H9 (cell line): ENCODE results near the gene CADPS. TPM values are rescaled to one million over a fixed set of nuclear protein-coding genes. Genes with fewer than 3 reads are reported as not detected.

Experiments
- DNase-seq: peaks from one replicate; pipeline ENCODE4 v3.0.0-alpha.2; 2017
- H2AFZ ChIP-seq: one replicate; pipeline ENCODE4 v1.6.1; 2013; ENCODE audit warnings: mild to moderate bottlenecking, low read length, control low read depth, moderate library complexity
- H2AK5ac ChIP-seq: 2 replicates; pipeline ENCODE4 v1.6.1; 2013; ENCODE audit warnings: low read length, control low read depth, mixed read lengths; ENCODE audit not compliant: insufficient read length
- H2BK120ac ChIP-seq: one replicate; pipeline ENCODE4 v1.6.1; 2013; ENCODE audit warnings: low read depth, mild to moderate bottlenecking, low read length, control low read depth, inconsistent platforms; ENCODE audit not compliant: poor library complexity, severe bottlenecking
- H2BK12ac ChIP-seq: 2 replicates; pipeline ENCODE4 v1.6.1; 2013; ENCODE audit warnings: low read length, control low read depth, mixed read lengths, low read depth; ENCODE audit not compliant: insufficient read length
- H2BK15ac ChIP-seq: 2 replicates; pipeline ENCODE4 v1.6.1; 2013; ENCODE audit warnings: low read depth, low read length, control low read depth
- H2BK20ac ChIP-seq: one replicate; pipeline ENCODE4 v1.6.1; 2013; ENCODE audit warnings: low read depth, mild to moderate bottlenecking, low read length, control low read depth, inconsistent platforms; ENCODE audit not compliant: poor library complexity, severe bottlenecking
- H2BK5ac ChIP-seq: 2 replicates; pipeline ENCODE4 v1.6.1; 2013; ENCODE audit warnings: low read length, control low read depth, mixed read lengths; ENCODE audit not compliant: insufficient read length
- H3K14ac ChIP-seq: 2 replicates; pipeline ENCODE4 v1.6.1; 2013; ENCODE audit warnings: low read length, control low read depth; ENCODE audit not compliant: insufficient read depth
- H3K18ac ChIP-seq: 2 replicates; pipeline ENCODE4 v1.6.1; 2013; ENCODE audit warnings: low read depth, mild to moderate bottlenecking, mixed read lengths, low read length, control low read depth; ENCODE audit not compliant: insufficient read length
- H3K23ac ChIP-seq: 2 replicates; pipeline ENCODE4 v1.6.1; 2013; ENCODE audit warnings: low read length, control low read depth, mixed read lengths, low read depth; ENCODE audit not compliant: insufficient read length
- H3K23me2 ChIP-seq: 2 replicates; pipeline ENCODE4 v1.6.1; 2013; ENCODE audit warnings: low read depth, mild to moderate bottlenecking, mixed read lengths, low read length, control low read depth; ENCODE audit not compliant: insufficient read length, poor library complexity, severe bottlenecking
- H3K27ac ChIP-seq: 2 replicates; pipeline ENCODE4 v1.5.1; 2013; ENCODE audit warnings: low read length, control low read depth, mixed read lengths, low read depth; ENCODE audit not compliant: insufficient read length
- H3K27me3 ChIP-seq: 2 replicates; pipeline ENCODE4 v1.6.1; 2013; ENCODE audit warnings: low read length, control low read depth, inconsistent platforms; ENCODE audit not compliant: insufficient read depth
- H3K4ac ChIP-seq: 2 replicates; pipeline ENCODE4 v1.6.1; 2013; ENCODE audit warnings: low read depth, mild to moderate bottlenecking, control low read depth, inconsistent platforms, low read length, moderate library complexity
- H3K4me1 ChIP-seq: 2 replicates; pipeline ENCODE4 v1.6.1; 2013; ENCODE audit warnings: low read length, control low read depth, inconsistent platforms; ENCODE audit not compliant: insufficient read depth
- H3K4me2 ChIP-seq: 2 replicates; pipeline ENCODE4 v1.6.1; 2013; ENCODE audit warnings: low read length, control low read depth, mixed read lengths; ENCODE audit not compliant: insufficient read length, insufficient read depth
- H3K56ac ChIP-seq: 2 replicates; pipeline ENCODE4 v1.6.1; 2013; ENCODE audit warnings: low read depth, mild to moderate bottlenecking, mixed read lengths, low read length, control low read depth; ENCODE audit not compliant: insufficient read length
- H3K79me1 ChIP-seq: 2 replicates; pipeline ENCODE4 v1.6.1; 2013; ENCODE audit warnings: low read depth, mild to moderate bottlenecking, moderate library complexity, low read length, control low read depth, inconsistent platforms; ENCODE audit not compliant: insufficient read depth, poor library complexity, severe bottlenecking
- H3K79me2 ChIP-seq: 2 replicates; pipeline ENCODE4 v1.6.1; 2013; ENCODE audit warnings: low read length, control low read depth, inconsistent platforms; ENCODE audit not compliant: insufficient read depth
- H3K9ac ChIP-seq: 2 replicates; pipeline ENCODE4 v1.6.1; 2013; ENCODE audit warnings: low read length, control low read depth, mixed read lengths; ENCODE audit not compliant: insufficient read length; ENCODE audit errors: extremely low read depth
- H3K9me3 ChIP-seq: one replicate; pipeline ENCODE4 v1.6.1; 2013; ENCODE audit warnings: low read depth, low read length, inconsistent platforms; ENCODE audit not compliant: control insufficient read depth
- H3T11ph ChIP-seq: one replicate; pipeline ENCODE4 v1.6.1; 2013; ENCODE audit warnings: mild to moderate bottlenecking, low read length, control low read depth, inconsistent platforms
- H4K20me1 ChIP-seq: one replicate; pipeline ENCODE4 v1.6.1; 2013; ENCODE audit not compliant: control insufficient read depth, insufficient read length, insufficient read depth
- H4K5ac ChIP-seq: 2 replicates; pipeline ENCODE4 v1.6.1; 2013; ENCODE audit warnings: low read depth, mild to moderate bottlenecking, mixed read lengths, low read length, control low read depth; ENCODE audit not compliant: insufficient read length
- H4K8ac ChIP-seq: replicated peaks from 2 replicates; pipeline ENCODE4 v1.6.1; 2013; ENCODE audit warnings: low read length, control low read depth, mixed read lengths, low read depth; ENCODE audit not compliant: insufficient read length
- H4K91ac ChIP-seq: 2 replicates; pipeline ENCODE4 v1.6.1; 2013; ENCODE audit warnings: low read depth, mild to moderate bottlenecking, moderate library complexity, mixed read lengths, low read length, control low read depth; ENCODE audit not compliant: insufficient read length
- H3K27ac Mint-ChIP-seq, 3 experiments: 2 replicates in 2 of 3; 3 replicates in 1 of 3; pipeline ENCODE4 v1.8.0; 2020 to 2021; ENCODE audit warnings: mixed read lengths in 3 of 3, mild to moderate bottlenecking in 1 of 3, moderate library complexity in 1 of 3
- H3K27me3 Mint-ChIP-seq: 2 replicates; pipeline ENCODE4 v1.8.0; 2021; ENCODE audit warnings: low read depth, mild to moderate bottlenecking, moderate library complexity, mixed read lengths
- H3K36me3 Mint-ChIP-seq, 3 experiments: 2 replicates in 2 of 3; 3 replicates in 1 of 3; pipeline ENCODE4 v1.8.0; 2020 to 2021; ENCODE audit warnings: low read depth in 3 of 3, mixed read lengths in 3 of 3; ENCODE audit not compliant: insufficient read depth in 1 of 3
- H3K4me1 Mint-ChIP-seq, 2 experiments: 2 replicates each; pipeline ENCODE4 v1.8.0; 2020; ENCODE audit warnings: mixed read lengths in 2 of 2
- H3K4me3 Mint-ChIP-seq, 2 experiments: 2 replicates in 1 of 2; 3 replicates in 1 of 2; pipeline ENCODE4 v1.8.0; 2020 to 2021; ENCODE audit warnings: mild to moderate bottlenecking in 2 of 2, mixed read lengths in 2 of 2, moderate library complexity in 1 of 2
- H3K9me3 Mint-ChIP-seq, 2 experiments: 2 replicates in 1 of 2; 3 replicates in 1 of 2; pipeline ENCODE4 v1.8.0; 2020; ENCODE audit warnings: mild to moderate bottlenecking in 2 of 2, mixed read lengths in 2 of 2, moderate library complexity in 1 of 2
- WGBS: extraction: QIAGEN DNeasy Blood & Tissue Kit; methylation state at CpG from one replicate; pipeline ENCODE4 v1.1.7; 2013; ENCODE audit warnings: missing lambda C conversion rate, low lambda C conversion rate, mixed read lengths; ENCODE audit not compliant: insufficient read length; ENCODE audit errors: extremely low coverage; 5-methylcytosine and 5-hydroxymethylcytosine counted together
- total RNA-seq: library from RNA; stranded (reverse); gene quantifications from 2 replicates; pipeline ENCODE4 v1.2.1, GENCODE V29; 2021
- TF ChIP-seq, protein P1 (sequence below): fragments of 200-600 bp; sonication (generic); conservative IDR thresholded peaks from 3 replicates; pipeline ENCODE4 v1.8.0; 2021; ENCODE audit warnings: antibody characterized with exemption, mild to moderate bottlenecking

The CADPS gene
- total RNA-seq, 1 experiment from 2014 or later, result 6.6 TPM

GRCh38 chr3:62818347-62818746 lies 56.9 kb downstream of the CADPS start:
- H2BK5ac ChIP-seq, result no peak overlapping the region
- no peaks in the 10 kb centered on the region for H3K27me3 Mint-ChIP-seq
- no peaks in the 10 kb centered on the region for H3K23me2 ChIP-seq
- no peak overlapping the region for H3K56ac ChIP-seq
- H2BK20ac ChIP-seq, result no peak overlapping the region
- no peaks in the 10 kb centered on the region for H4K20me1 ChIP-seq
- no peak overlapping the region for H3K14ac ChIP-seq
- TF ChIP-seq, protein P1, sequence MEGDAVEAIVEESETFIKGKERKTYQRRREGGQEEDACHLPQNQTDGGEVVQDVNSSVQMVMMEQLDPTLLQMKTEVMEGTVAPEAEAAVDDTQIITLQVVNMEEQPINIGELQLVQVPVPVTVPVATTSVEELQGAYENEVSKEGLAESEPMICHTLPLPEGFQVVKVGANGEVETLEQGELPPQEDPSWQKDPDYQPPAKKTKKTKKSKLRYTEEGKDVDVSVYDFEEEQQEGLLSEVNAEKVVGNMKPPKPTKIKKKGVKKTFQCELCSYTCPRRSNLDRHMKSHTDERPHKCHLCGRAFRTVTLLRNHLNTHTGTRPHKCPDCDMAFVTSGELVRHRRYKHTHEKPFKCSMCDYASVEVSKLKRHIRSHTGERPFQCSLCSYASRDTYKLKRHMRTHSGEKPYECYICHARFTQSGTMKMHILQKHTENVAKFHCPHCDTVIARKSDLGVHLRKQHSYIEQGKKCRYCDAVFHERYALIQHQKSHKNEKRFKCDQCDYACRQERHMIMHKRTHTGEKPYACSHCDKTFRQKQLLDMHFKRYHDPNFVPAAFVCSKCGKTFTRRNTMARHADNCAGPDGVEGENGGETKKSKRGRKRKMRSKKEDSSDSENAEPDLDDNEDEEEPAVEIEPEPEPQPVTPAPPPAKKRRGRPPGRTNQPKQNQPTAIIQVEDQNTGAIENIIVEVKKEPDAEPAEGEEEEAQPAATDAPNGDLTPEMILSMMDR, result no peak
- H2BK12ac ChIP-seq, result no peak overlapping the region
- no peak for DNase-seq
- H3K27me3 ChIP-seq, result no peaks in the 10 kb centered on the region
- no CpG with 5 or more reads among the region's 5 CpGs for WGBS
- H3K4me1 ChIP-seq, result peaks cover 2% of the 10 kb centered on the region; the same call in 1 of the 2 replicates
- H4K91ac ChIP-seq, result no peak overlapping the region
- no peaks in the 10 kb centered on the region for H3K36me3 Mint-ChIP-seq
- peaks cover 11 to 20% of the 10 kb centered on the region in 2 experiments for H3K4me1 Mint-ChIP-seq
- no peak overlapping the region for H2BK120ac ChIP-seq
- H2AFZ ChIP-seq, result no peak overlapping the region
- no peak overlapping the region for H4K8ac ChIP-seq
- H2AK5ac ChIP-seq, result no peak overlapping the region
- H3T11ph ChIP-seq, result no peak overlapping the region
- H3K18ac ChIP-seq, result no peak overlapping the region
- no peak overlapping the region for H3K23ac ChIP-seq
- no peak overlapping the region for H3K4me3 Mint-ChIP-seq
- H3K9ac ChIP-seq, result no peak overlapping the region
- no peak overlapping the region for H3K4ac ChIP-seq
- no peak overlapping the region for H2BK15ac ChIP-seq
- no peak overlapping the region for H3K4me2 ChIP-seq
- H3K9me3 ChIP-seq, result no peaks in the 10 kb centered on the region
- no peaks in the 10 kb centered on the region for H3K79me1 ChIP-seq
- no peak overlapping the region for H3K27ac ChIP-seq
- H3K27ac Mint-ChIP-seq, result no peak overlapping the region
- H3K9me3 Mint-ChIP-seq, result no peaks in the 10 kb centered on the region
- H3K79me2 ChIP-seq, result no peaks in the 10 kb centered on the region
- H4K5ac ChIP-seq, result no peak overlapping the region
